ENCODE measurements around the gene R3HDM1.
"Not testable (repeated sequence)": the region's sequence is repeated elsewhere in the genome, so short reads cannot be mapped to it uniquely, and the experiment has no call there.

R3HDM1 gene

DNA sequence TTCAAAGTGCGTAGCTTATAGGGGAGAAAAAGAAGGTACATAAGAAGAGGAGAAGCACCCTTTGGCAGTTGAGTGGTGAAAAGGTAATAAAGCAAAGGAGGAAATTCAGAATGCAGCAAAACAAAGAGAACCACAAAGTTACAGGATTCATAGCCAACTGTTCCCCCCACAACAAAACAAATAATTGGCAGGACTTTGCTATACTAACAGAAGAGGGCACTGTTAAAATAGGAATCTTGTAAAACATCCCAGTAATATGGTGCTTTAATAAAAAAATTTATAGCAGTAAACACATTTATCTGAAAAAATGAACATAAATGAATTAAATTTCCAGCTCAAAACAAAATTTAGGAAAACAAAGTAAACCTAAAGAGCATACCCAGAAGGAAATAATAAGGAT lies 42.3 kb downstream of the R3HDM1 start:
- no peak for DNase-seq (ENCODE audit: low read depth in 3 of 3)

DNA sequence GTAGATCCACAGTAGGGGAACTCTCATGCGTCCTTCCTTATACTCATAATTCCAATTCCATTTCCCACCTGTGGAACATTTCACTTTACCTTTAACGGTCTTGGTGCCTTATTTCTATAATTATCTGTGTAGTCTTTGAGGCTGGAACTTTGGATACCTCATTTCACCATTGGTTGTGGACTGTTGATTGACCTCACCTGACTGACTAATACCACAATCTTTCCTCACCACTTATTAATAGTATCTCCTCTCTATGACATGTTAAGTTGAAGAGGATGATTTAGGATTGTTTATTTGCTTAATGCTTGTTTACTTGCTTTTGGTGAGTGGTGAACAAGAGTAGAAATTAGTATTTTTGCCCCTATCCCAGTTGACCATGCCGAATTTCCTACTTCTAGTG lies 50.0 kb downstream of the R3HDM1 start:
- DNase-seq (ENCODE audit: low read depth in 3 of 3) = no peak

DNA sequence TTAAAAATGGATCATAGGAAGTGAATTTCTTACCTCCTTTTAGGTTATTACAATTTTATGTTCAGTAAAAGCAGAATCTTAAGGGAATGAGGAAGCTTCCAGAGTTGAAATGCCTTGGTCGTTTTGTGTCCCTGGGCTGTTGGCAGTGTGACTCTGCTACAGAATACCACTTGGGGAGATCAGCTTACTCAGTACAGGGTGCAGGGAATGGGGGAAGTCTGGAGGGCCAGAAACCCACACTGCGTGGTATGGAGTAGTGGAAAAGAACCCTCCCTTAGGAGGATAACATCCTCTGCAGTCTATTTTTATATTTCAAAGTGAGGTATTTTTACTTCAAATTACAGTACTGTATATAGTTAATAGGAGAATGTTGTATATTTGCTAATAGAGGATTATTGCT lies 51.1 kb downstream of the R3HDM1 start:
- no peak for DNase-seq (ENCODE audit: low read depth in 3 of 3)

DNA sequence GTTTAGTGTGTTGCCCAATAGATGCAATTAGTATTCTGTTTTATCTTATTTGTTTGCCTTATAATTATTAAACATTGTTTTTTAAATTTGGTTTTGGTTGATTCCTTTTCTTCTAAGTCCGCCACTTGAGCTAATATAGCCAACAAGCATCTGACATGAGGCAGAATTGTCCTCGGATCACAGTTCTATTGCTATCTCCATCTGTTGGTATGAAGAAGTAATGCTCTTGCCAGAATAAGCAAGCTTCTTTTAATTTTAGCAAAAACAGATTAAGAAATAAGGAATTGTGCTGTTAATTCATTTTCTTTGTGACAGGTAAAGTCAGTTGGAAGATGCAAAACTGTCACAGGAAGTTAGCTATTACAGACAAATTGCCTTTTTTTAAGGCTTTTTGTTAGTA lies 54.3 kb downstream of the R3HDM1 start:
- DNase-seq (ENCODE audit: low read depth in 3 of 3) = no peak

DNA sequence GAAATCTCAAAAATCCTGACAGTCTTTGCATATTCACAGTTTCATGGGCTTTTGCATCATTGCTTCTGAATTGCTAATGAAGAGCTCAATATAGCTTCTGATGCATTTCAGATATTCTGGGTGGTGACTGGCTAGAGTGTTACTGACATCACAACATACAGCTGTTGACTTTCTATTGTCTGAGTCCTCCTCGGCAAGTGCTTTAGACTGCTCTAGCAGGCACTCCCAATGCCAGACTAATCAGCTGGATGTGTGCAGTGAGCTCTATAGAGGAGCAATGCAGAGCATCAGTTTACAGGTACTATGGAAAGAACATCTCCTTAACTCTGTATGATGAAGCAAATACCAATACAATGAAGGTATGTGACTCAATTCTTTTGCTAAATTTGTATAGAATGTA lies 54.9 kb downstream of the R3HDM1 start:
- DNase-seq (ENCODE audit: low read depth in 3 of 3) = no peak

DNA sequence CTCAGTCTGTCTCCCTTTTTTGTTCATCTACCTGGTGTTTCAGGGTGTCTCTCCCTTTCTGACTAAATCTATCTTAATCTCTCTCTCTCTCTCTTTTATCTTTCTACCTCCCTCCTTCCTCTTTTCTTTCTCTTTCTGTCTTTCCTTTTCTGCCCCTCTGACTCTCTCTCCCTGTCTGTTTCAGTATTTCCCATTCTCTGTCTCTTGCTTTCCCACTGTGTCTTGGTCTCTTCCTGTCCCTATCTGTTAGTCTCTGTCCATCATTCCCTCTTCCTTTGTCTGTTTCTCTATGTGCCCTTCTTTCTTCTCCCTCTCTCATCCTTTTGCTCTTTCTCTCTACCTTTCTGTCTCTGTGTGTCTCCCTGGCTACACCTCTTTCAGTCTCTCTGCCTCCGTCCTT lies 56.7 kb downstream of the R3HDM1 start:
- no peak for DNase-seq (ENCODE audit: low read depth in 3 of 3)

DNA sequence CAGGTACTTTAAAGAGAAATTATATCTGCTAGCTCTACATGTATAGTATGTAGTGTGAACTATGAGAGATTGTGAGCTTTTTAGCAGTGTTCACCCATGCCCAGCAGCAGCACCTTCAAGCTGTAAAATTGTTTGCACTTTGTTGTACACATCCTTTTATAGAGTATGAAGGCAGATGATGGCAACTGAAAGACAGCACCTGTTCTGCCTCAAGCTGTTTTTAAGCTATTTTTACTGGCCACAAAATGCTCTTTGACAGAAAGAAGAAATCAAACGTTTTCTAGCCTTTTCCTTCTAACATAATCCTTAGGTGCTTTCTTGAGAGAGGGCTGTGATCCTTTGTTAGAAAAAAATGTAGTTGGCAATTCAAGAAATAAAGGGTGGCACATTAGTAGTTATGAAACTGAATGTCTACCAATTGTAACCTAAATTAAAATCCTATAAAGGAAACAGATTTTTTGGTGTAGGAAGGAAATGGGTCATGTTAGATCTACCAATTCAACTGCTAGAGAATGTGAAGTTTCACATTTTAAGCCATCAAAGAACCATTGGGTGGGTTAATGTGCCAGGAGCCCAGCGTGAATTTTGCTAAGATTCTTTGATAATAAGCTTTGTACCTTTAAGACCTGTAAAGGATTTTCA lies 59.5 kb downstream of the R3HDM1 start:
- no peak for DNase-seq (ENCODE audit: low read depth in 3 of 3)

DNA sequence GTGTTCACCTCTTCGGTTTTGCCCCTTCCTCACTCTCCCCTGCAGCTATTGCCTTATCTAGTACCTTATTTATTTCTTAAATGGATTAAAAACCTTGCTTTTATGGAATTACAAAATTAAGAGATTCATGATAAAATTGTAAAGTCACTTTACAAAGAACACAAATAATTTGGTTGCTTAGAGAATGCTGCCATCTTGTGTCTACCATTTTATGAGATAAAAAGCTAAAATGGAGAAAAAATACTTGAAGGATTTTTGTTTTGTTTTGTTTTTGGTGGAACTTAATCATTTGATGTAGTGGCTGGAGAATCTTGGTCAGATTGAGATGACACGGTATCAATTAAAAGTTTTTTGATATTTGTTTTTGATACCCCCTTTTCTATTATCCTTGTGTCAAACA lies 69.6 kb downstream of the R3HDM1 start:
- no peak for DNase-seq (ENCODE audit: low read depth in 3 of 3)

DNA sequence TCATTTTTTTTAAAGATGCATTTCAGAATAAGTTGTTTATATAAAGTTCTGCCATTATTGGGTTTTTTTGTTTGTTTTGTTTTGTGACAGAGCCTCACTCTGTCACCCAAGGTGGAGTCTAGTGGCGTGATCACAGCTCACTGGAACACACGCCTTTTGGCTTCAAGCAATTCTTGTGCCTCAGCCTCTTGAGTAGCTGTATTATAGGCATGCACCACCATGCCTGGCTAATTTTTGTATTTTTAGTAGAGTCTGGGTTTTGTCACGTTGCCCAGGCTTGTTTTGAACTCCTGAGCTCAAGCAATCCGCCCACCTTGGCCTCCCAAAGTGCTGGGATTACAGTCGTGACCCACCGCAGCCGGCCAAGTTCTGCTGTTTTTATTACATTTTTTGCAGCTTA lies 72.3 kb downstream of the R3HDM1 start:
- no peak for DNase-seq (ENCODE audit: low read depth in 3 of 3)

DNA sequence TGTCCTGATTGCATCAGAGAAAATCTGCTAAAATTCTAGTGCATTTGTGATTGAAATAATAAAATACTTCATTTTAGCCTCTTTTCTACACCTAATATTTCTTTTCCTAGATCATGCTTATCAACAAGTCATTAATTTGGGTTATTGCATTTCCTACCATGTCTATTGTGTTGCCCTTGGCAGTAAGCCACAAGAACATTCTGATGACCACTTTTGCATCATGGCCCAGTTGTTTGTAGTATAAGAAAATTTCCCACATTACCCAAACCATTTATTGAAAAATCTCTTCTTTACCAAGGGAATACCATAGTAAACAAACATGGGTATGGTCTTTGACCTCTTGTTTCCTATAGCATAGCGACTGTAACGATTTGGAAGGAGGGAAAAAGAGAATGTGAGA lies 76.3 kb downstream of the R3HDM1 start:
- DNase-seq (ENCODE audit: low read depth in 3 of 3) = no peak

DNA sequence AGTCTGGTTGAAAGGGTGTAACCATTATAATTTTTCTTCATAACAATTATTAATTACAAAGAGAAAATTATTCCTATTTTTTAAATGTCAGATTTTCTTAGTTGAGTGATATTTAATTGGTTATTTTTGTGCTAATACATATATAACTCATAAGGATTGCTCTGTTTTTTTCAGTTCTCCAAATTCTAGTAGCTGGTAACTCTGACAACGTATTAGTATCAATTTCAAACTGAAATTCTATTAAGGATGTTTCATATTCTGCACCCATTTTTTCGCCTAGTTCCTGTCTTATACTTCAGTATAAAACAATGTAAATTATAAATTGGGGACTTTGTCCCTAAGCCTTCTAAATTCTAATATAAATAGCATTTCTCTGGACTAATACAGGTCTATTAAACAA lies 81.0 kb downstream of the R3HDM1 start:
- no peak for DNase-seq (ENCODE audit: low read depth in 3 of 3)

DNA sequence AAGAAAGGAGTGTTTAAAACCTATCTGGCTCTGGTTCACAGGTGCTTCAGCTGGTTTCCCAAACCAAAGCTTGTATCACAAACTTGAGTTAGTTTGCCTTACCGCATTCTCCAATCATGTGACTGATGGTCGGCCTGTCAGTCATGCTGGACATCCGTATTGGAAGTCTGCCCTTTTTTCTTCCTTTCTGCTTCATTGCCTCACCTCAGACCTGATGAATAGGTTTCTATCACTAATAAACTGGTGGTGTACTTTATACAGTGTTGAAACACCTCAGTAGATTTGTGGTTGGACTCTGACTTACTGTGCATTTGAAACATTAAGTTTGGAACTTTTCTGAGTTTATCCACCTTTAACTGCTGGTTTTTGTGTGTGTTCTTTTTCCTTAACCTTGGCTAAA lies 84.1 kb downstream of the R3HDM1 start:
- DNase-seq (ENCODE audit: low read depth in 3 of 3) = no peak

DNA sequence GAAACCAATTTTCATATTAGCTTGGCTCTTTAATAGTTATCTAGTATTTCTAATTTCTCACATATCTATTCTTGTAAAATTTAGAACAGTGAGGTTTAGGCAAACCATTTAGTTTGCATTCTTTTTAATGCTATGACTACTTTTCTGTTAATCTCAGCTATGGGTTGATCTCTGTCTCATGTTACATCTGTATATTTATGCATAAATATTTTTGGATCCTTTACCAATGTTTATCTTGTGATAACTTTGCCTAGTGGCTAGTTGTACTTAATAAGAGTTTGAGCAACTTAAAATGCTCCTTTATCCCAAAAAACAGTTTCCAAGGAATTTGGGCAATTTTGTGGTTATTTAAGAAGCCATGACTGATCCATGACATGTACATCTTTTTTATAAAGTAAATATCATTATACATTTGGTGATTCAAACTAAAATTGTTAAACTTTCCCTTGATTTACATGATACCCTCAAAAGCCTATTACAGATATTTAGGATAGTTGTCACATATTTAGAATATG lies 86.3 kb downstream of the R3HDM1 start:
- DNase-seq (ENCODE audit: low read depth in 3 of 3) = no peak

DNA sequence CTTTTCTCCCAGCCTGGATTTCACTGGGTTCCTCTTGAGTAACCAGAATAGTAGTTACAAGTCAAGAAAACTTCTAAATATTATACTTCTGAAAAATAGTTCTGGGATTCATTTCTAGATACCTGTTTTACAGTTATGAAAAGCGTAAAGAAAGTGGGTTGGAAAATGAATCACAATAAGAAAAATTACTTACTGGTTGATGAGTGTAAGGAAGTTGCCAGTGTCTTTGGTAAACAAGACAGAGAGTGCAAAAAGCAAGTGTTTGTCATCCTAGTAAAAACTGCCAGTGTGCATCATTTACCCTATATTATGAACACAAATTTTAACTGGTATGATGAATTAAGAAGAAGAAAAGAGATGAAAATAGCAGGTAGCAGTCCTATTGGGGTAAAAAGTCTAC lies 88.9 kb downstream of the R3HDM1 start:
- no peak for DNase-seq (ENCODE audit: low read depth in 3 of 3)

DNA sequence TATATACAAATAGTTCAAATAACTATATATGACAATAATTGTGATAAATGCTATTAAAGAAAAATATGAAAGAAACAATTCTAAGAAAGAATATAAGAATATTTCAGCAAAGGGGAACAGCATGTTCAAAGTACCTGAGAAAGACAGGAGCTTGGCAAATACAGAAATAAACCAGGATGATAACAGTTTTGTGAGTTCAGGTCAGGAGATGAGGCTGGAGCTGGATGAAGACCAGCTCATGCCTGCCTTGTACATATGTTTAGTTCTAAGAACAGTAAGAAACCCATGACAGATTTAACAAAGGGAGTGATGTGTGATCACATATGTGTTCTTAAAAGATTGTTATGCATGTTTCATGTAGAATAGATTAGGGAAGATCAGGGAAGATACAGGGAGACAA lies 98.2 kb downstream of the R3HDM1 start:
- DNase-seq (ENCODE audit: low read depth in 3 of 3) = no peak

DNA sequence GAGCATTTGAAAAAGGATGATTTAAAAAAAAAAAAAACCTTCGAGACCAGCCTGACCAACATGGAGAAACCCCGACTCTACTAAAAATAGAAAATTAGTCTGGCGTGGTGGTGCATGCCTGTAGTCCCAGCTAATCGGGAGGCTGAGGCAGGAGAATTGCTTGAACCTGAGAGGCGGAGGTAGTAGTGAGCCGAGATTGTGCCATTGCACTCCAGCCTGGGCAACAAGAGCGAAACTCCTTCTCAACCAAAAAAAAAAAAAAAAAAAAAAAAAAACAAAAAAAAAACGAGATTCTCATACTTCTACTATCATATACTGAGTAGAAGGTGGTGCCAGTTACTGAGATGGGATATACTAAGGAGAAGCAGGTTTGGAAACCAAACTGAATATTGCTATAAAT lies 98.8 kb downstream of the R3HDM1 start:
- DNase-seq (ENCODE audit: low read depth in 3 of 3) = not testable (repeated sequence)

DNA sequence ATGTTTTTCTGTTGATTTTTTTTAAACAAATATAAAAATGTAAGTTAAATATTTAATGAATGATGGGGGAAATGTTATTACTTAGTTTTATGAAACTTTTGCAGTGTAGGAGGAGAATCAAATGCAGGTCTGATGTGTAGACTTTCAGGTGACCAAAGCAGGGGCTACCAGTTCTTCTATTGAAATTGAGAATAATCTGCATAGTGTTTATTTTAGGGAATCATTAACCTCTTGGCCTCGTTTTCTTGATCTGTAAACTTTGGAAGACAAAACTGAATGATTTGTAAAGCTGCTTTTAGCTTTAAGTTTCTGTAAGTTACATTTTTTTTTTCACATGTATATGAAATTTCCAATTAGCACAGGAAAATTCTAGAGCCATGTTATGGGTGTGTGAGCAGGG lies 99.2 kb downstream of the R3HDM1 start:
- no peak for DNase-seq (ENCODE audit: low read depth in 3 of 3)

DNA sequence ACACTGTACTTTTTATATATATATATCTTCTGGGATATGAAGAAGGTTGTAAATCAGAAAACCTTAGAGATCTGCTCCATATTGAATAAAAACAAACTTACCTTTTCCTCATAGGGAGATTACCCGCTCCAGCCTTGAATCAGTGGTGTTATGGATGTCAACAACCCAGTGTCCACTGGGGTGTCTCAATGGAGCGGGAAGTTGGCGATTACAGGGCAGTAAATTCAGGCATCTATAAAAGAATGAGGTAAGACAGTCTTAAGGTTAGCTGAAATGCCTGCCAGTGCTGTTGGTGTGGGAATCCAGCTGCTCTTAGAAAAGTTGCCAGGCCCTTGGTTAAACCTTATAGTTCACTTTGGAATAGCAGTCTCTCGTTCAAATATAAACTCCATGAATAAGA lies 102.3 kb downstream of the R3HDM1 start:
- DNase-seq (ENCODE audit: low read depth in 3 of 3) = no peak

DNA sequence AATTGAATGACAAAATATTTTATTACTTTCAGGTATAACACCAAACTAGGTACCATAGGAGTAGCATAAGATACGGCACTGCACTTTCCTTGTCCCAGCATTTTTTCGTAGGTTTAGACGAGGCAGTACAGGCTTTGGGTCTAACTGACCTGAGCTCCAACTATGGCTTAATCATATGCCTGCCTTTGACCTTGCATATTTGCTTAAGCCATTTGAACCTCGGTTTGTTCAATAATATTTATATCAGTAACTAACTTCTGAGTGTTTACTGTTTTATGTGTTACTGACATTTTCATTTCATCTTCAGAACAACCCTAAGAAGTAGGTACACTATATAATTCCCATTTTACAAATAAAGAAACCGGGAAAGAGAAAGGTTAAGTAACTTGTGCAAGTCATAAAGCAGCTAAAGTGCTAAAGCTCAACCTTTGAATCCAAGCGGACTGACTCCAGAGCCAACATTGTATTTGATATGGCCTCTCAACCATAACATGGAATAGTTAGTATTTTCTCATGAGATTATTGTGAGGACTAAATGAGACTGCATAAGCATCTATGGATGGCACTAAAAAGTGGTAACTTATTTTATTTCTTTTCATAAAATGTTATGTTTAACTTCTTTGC lies 104.0 kb downstream of the R3HDM1 start:
- DNase-seq (ENCODE audit: low read depth in 3 of 3) = no peak

DNA sequence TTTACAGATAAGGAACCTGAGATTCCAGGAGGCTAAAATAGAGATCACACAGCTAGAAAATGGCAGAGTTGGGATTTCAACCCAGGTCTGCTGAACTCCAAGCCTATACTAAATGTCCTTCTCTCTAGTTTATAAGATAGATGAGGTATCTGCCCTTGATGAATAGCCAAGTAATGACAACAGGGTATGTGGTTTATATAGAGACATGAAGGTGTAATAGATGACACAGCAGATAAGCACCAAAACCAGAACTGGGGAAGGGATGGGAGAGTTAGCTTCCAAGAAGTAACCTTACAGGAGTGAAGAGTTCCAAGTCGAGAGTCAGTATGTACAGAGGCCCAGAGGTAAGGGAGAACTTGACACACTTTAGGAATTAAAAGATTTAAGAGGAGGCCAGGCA lies 105.7 kb downstream of the R3HDM1 start:
- no peak for DNase-seq (ENCODE audit: low read depth in 3 of 3)

DNA sequence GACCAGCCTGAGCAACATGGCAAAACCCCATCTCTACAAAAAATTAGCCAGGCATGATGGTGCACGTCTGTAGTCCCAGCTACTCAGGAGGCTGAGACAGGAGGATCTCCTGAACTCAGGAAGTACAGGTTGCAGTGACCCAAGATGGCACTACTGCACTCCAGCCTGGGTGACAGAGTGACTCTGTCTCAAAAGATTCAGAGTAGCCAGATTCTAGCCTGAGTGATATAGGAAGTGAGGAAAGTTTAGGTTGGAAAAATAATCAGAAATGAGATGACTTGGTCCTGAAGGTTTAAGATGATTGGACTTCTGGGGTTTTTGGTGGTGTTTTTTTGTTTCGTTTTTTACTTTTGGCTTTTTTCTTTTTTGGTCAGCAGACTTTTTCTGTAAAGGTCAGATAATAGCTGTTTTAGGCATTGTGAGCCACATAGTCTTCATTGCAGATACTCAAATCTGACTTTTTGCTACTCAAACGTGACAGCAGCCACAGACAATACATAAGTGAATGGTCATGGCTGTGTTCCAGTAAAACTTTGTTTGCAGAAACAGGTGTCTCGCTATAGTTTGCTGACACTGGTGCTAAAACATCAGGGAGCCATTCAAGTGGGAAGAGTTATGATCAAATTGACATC lies 106.3 kb downstream of the R3HDM1 start:
- DNase-seq (ENCODE audit: low read depth in 3 of 3) = no peak

DNA sequence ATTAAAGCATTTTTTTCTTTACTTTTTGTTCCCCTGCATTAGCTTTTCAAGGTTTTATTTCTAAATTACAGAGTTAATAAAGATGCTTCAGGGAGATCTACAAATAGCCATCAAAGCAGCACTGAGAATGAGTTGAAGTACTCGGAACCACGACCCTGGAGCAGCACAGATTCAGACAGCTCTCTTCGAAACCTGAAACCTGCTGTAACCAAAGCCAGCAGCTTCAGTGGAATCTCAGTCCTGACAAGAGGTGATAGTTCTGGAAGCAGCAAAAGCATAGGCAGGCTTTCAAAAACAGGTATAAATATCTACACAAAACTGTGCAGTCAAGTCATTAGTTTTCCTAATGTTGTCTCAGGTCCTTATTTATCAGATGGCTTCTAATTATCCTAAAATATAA lies 107.5 kb downstream of the R3HDM1 start:
- DNase-seq (ENCODE audit: low read depth in 3 of 3) = no peak

Measured in stimulated activated CD4-positive, alpha-beta T cell treated with anti-CD3 and anti-CD28 coated beads, TNF-alpha, amount 100 ng/mL, for 4 hours (primary cell).